ENCODE data around the gene CABP2.
A peak's percentile ranks its signal among the peaks of the same experiment; 100 is the strongest.
"Not testable (repeated sequence)": the region's sequence is repeated elsewhere in the genome, so short reads cannot be mapped to it uniquely, and the experiment has no call there.

CABP2 gene

GRCh38 chr11:67495234-67496005, 27.8 kb downstream of the CABP2 start:
- no peak for DNase-seq (ENCODE audit: low read depth in 1 of 2, low spot score in 1 of 2)

- no peak for DNase-seq (ENCODE audit: low read depth in 1 of 2, low spot score in 1 of 2)
Observed at GRCh38 chr11:67494371-67495233, 28.6 kb downstream of the CABP2 start.

- DNase-seq (ENCODE audit: low read depth in 1 of 2, low spot score in 1 of 2): no peak
Observed at GRCh38 chr11:67493548-67494370, 29.5 kb downstream of the CABP2 start.

GRCh38 chr11:67492801-67493547, 30.3 kb downstream of the CABP2 start:
- DNase-seq (ENCODE audit: low read depth in 1 of 2, low spot score in 1 of 2): no peak

- no peak for DNase-seq (ENCODE audit: low read depth in 1 of 2, low spot score in 1 of 2)
Observed at GRCh38 chr11:67492069-67492727, 31.0 kb downstream of the CABP2 start.

GRCh38 chr11:67491276-67492068, 31.8 kb downstream of the CABP2 start:
- DNase-seq (ENCODE audit: low read depth in 1 of 2, low spot score in 1 of 2): no peak

GRCh38 chr11:67490727-67491065, 32.5 kb downstream of the CABP2 start:
- DNase-seq (ENCODE audit: low read depth in 1 of 2, low spot score in 1 of 2): no peak

GRCh38 chr11:67489885-67490726, 33.1 kb downstream of the CABP2 start:
- DNase-seq (ENCODE audit: low read depth in 1 of 2, low spot score in 1 of 2): no peak

GRCh38 chr11:67489203-67489884, 33.9 kb downstream of the CABP2 start:
- no peak for DNase-seq (ENCODE audit: low read depth in 1 of 2, low spot score in 1 of 2)

- DNase-seq (ENCODE audit: low read depth in 1 of 2, low spot score in 1 of 2): no peak
Observed at GRCh38 chr11:67486481-67487195, 36.6 kb downstream of the CABP2 start.

- not testable (repeated sequence) for DNase-seq (ENCODE audit: low read depth in 1 of 2, low spot score in 1 of 2)
Observed at GRCh38 chr11:67485873-67486361, 37.3 kb downstream of the CABP2 start.

GRCh38 chr11:67484847-67485311, 38.4 kb downstream of the CABP2 start:
- no peak for DNase-seq (ENCODE audit: low read depth in 1 of 2, low spot score in 1 of 2)

GRCh38 chr11:67483831-67484665, 39.2 kb downstream of the CABP2 start:
- DNase-seq (ENCODE audit: low read depth in 1 of 2, low spot score in 1 of 2): no peak

- peak; percentile 91 to 93 for DNase-seq (ENCODE audit: low read depth in 1 of 2, low spot score in 1 of 2)
Observed at GRCh38 chr11:67482827-67483798, 40.1 kb downstream of the CABP2 start, which contains the start of gene AIP. Gene AIP, plus strand, starts transcription at chr11:67483026. Its CDS starts 133 bp downstream, at chr11:67483159.

- DNase-seq (ENCODE audit: low read depth in 1 of 2, low spot score in 1 of 2): no peak
Observed at GRCh38 chr11:67482275-67482826, 40.9 kb downstream of the CABP2 start.

Data from stimulated activated CD4-positive, alpha-beta T cell treated with anti-CD3 and anti-CD28 coated beads, Interleukin-15, amount 100 ng/mL, for 1 hour (primary cell).